HG03097 (cell line): ENCODE measurements around the gene HELZ.
"Not testable (repeated sequence)": the region's sequence is repeated elsewhere in the genome, so short reads cannot be mapped to it uniquely, and the experiment has no call there.

ENCODE experiments used
- ATAC-seq: cut with Tn5 transposase; IDR thresholded peaks from one replicate; pipeline ENCODE4 v1.9.1; 2021; ENCODE audit not compliant: unreplicated experiment, low FRiP score

Gene HELZ

DNA sequence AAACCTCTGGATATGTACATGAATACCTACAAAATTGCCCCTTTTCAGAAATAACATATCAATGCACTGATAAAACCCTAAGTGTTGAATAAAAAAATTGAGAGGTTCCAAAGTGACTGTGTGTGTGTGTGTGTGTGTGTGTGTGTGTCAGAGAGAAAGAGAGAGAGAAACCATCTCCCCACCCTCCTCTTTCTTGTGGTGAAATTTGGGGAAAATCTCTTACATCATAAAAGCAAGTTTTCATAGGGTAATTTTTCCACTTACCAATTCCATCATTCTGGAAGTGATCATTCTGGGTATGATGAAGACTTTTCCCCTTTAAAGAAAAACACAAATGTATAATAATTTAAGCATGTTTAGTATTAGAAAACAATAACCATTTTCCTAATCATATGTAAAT lies 121.3 kb downstream of the HELZ start:
- no peak for ATAC-seq

DNA sequence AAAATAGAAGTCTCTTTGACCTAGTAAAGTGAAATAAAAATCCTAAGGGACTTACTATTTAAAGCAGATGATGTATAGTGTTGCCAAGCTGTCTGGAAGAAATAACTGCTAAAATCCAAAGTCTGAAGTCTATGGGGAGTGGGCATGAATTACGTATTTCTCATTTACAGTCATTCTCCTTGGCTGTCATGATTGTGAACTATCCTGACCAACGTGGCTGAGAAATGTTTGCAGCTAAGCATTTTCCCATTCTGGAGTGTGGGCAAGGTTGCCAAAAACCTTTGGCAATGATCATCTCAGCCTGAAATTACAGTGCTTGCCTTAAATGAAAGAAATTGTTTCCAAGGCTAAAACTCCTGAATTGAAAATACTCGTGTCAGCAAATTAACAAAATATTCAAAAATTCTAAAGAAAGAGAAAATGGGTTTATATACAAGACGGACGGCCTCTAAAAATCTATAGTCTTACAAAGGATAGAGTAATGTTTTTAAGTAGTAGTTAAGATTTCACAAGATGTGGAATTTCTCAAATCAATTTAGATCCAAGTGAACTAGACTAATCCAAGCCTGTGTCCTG lies 123.6 kb downstream of the HELZ start:
- no peak for ATAC-seq

DNA sequence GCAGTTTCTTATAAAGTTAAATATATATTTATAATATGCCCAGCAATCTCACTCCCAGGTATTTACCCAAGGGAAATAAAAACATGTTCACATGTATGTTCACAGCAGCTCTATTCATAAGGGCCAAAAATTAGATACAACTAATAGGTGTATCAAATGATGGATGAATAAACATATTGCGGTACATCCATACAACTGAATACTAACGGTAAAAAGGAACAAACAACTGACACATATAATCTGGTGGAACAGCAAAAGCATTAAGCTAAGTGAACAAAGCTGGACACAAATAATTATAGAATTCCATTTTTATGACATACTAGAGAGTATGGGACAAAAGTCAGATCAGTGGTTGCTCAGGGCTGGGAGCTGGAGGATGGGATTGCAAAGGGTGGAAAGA lies 125.9 kb downstream of the HELZ start:
- ATAC-seq, result no peak

DNA sequence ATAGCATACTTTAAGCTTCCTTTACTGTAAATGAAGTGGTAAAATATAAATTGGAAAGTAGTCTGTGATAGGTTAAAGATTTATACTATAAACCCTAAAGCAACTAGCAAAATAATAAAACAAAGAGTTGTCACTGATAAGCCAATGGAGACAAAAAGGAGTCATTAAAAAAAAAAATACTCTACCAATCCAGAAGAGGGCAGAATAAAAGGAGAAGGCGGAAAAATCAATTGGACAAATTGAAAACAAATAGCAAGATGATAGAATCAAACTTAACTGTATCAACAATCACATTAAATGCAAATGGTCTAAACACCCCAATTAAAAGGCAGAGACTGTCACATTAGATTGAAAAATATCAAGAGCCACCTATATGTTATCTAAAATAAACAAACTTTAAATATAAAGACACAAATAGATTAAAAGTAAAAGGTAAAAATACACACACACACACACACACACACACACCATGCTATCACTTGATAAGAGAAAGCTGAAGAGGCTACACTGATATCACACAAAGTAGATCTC lies 128.9 kb downstream of the HELZ start:
- ATAC-seq, result no peak

DNA sequence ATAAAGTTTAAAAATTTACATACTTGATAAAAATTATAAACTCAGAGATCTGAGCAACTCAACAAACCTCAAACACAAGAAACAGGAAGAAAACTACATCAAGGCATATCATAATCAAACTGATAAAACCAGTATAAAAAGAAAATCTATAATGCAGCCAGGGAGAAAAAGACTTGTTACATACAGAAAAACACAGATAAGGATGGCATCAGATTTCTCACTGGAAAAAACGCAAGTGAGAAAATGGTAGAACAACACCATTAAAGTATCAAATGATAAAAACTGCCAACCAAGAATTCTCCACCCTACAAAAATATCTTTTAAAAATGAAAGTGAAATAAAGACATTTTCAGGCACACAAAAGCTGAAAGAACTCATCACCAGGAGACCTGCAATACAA lies 129.6 kb downstream of the HELZ start:
- no peak for ATAC-seq

DNA sequence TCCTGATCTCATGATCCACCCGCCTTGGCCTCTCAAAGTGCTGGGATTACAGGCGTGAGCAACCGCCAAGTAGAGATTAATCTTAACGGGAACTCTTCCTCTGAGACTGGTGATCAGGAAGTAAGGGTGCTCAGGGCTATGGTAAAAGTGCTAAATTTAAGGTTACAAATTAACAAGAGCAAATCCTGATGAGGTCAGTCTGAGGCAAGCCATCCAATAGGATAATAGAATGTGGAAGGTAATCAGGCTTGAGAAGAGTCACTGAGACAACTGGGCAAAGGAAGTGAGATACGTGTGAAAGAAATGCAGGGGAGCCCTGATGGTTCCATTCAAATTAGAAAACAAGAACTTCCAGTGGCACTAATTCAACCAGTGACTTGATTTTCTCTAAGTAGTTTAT lies 131.5 kb downstream of the HELZ start:
- no peak for ATAC-seq

DNA sequence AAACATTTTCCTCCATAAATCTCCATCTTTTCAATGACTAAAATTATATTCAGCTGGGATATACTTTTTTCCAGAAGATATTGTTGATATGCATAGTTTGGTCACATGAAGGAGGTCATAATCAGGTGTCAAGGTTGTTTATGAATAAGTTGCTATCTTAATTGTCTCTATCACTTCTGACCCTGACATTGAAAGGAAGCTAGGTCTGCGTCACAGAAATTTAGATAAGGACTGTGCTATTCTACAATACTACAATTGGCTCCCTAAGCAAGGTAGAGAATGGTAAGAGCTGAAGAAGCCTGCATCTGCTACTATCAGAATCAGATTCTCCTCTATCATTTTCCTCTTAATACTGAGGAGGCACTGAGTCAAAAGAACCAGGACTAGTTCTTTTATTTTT lies 133.2 kb downstream of the HELZ start:
- no peak for ATAC-seq

DNA sequence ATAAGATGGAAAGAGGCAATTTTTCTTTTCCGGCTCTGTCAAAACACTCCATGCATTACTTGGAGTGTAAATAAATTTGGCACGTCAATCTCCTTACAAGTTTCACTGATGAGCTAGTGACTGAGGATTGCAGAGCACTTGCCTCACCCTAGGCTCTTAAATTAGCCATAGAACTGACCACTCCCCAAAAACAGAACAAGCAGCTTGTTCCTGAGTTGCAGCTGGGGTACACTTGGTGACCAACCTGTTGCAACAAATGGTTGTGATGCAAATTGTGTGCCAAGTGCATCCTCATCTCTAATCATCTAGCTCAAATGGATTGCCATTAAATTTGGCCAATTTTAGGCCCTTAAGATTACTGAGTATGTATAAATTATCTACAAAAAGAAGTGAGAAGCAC lies 133.7 kb downstream of the HELZ start:
- ATAC-seq, result no peak

DNA sequence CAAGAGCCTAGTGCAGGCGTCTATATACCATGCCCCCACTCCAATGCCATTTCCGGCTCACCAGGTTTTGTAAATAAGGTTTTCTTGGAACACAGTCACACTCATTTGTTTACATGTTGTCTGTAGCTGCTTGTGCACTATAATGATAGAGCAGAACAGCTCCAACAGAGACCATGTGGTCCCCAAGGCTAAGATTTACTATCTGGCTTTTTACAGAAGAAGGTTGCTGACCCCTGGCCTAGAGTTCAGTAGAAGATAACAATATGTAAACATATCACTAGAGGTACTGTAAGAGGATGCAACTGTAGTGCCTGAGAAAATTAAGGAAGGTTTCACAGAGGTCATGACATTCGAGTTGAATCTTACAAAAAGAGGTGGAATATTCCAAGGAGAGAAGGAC lies 134.4 kb downstream of the HELZ start:
- no peak for ATAC-seq

DNA sequence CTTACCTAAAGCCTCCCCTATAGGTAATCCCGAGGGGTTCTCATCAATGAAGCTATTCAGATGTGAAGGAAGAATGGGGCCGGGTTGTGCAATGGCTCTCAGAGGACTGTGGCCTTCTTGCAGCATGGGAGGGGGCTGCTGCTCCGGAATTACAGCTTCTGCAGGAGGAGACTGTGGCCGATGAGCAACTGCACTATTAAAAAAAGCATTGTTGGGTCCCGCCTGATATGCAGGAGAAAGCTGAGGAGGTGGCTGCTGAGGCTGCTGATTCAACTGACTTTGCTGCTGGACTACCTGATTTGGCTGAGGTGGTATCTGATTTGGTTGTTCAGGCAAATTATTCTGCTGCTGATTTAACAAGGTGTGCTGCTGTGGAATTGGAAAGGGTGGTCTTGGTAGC lies 135.9 kb downstream of the HELZ start:
- no peak for ATAC-seq

DNA sequence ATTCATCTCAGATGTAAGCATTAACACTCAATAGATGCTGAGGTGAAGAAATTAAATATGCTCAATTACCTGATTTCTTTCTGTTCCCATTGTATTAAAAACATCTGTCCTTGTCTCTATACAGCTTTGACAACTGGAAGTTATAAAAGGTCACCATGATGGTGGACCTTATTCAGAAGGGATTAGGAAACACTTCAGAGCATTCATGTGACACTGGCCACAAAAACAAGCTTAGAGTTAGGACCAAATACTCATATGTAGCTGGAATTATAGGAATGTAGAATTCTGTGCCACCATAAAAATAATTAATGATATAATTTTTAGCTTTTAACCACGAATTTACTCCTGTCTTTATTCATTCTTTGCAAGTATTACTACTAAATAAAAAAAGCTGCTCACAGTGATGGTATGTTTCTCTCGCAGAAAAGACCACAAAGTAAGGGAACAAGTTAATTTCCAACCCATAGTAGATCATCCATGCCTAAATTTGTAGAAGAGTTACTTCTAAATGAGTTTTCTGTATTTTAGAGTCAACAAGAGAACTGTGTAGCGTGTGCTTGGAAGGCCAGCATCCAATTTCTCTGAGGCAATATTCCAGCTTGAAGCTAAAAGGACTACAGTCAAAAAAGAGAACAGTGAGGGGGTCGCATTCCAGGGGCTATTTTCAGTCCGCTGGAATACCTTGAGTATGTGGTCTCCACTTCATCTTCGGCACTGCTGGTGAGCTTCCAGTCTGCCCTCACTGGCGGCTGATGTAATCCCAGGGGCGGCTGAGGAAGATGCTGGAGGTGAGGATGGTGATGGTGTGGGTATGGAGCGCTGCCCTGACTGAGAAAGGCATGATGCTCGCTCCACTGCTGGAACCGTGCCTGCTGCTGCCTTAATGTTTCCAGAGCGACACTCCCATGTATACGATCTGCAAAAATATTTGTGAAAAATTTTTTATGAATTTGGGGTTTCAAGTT lies 136.9 kb downstream of the HELZ start:
- no peak for ATAC-seq

DNA sequence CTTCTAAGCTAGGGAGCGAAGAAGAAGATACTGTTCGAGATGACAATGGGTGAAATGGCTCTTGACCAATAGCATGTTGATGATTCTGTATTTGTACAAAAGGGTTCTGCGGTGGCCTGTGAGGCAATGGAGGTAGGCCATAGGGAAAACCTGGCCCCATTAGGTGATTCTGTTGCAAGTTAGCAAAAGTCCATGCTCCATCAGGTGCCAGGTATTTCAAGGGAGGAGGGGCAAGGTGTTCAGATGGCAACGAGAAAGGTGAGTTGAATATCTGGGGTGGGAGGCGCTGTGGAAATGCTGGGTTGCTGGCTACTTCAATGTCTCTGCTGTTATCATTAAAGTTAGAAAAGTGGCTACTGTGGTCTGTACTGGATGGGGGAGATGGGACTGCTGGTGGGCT lies 137.8 kb downstream of the HELZ start:
- ATAC-seq, result no peak

DNA sequence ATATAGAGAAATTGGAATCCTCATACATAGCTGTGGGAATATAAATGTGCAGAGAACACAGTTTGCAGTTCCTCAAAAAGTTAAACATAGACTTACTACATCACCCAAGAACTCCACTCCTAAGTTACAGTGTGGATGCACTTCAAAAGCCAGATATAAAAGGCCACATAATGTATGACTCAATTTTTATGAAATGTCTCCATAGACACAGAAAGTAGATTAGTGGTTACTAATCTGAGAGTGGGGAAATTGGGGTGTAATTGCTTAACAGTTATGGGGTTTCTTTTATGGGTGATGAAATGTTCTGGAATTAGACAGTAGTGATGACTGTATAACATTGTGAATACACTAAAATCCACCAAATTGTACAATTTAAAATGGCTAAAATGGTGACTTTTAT lies 139.8 kb downstream of the HELZ start:
- ATAC-seq, result no peak

DNA sequence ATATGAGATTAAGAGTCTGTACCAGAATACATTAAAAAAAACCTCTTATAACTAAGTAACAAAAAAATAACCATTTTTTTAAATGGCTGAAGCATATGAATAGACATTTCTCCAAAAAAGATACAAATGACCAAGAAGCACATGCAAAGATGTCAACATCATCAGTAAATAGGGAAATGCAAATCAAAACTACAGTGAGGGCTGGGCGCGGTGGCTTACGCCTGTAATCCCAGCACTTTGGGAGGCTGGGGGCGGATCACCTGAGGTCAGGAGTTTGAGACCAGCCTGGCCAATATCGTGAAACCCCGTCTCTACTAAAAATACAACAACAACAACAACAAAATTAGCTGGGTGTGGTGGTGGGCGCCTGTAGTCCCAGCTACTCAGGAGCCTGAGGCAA lies 140.4 kb downstream of the HELZ start:
- ATAC-seq, result not testable (repeated sequence)

DNA sequence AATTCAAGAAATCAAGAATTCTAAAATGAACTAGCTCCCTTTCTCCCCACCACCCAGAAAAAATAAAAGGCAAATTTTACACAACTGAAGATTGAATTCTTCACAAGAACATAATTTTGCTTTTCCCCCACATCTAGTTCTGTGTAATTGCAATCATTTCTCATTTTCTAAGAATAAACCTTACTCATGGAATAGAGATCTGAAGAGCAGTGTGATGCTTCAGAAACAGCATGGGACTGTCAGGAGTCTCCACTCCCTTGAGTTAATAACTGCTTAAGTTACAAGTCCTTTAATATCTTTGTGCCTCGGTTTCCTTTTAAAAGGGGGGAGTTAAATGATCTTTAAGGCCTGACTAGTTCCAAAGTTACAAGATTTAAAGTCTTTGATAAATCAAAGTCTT lies 147.0 kb downstream of the HELZ start:
- no peak for ATAC-seq

DNA sequence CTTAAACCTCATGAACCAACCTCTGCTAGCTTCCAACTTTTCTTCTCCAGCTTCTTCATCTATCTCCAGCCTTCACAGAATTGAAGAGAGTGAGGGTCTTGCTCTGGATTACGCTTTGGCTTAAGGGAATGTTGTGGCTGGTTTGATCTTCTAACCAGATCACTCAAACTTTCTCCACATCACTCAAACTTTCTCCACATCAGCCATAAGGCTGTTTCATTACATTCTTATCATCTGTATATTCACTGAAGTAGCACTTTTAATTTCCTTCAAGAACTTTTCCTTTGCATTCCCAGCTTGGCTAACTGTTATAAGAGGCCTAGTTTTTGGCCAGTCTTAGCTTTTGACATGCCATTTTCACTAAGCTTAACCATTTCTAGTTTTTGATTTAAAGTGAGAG lies 148.4 kb downstream of the HELZ start:
- ATAC-seq, result no peak

DNA sequence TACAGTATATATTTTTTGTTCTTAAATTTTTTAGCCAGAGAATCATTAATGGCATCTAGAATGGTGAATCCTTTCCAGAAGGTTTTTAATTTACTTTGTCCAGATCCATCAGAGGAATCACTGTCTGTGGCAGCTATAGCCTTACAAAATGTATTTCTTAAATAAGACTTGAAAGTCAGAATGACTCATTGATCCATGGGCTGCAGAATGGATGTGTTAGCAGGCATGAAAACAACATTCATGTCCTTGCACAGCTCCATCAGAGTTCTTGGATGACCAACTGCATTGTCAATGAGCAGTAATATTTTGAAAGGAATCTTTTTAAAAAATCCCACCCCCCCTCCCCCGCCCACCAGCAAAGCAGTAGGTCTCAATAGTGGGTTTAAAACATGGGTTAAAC lies 149.2 kb downstream of the HELZ start:
- ATAC-seq, result no peak

DNA sequence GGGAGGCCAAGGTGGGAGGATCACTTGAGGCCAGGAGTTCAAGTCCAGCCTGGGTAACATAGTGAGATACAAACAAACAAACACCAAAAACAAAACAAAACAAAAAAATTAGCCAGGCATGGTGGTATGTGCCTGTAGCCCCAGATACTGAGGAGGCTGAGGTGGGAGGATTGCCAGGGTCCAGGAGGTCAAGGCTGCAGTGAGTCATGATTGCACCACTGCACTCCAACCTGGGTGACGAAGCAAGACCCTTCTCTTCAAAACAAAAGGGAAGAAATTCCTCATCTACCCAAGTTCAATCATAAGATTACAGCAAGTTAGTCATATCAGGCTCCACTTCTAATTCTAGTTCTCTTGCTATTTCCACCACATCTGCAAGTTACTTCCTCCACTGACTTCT lies 149.7 kb downstream of the HELZ start:
- not testable (repeated sequence) for ATAC-seq

DNA sequence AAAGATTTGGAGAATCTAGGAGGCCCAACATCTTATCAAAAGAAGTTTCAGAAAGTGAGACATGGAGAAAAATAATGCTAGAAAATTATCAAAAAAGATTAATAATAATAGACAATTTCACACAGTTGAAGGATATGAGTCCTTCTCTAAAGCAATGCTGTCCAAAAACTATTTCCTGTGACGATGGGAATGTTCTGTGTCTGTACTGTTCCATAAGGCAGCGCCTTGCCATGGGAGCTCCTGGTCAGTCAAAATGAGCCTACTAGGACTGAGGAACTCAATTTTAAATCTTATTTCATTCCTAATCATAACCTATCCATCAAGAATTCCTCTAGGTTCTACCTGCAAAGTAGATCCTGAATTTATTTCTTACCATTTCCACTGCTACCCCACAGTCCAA lies 151.6 kb downstream of the HELZ start:
- no peak for ATAC-seq

DNA sequence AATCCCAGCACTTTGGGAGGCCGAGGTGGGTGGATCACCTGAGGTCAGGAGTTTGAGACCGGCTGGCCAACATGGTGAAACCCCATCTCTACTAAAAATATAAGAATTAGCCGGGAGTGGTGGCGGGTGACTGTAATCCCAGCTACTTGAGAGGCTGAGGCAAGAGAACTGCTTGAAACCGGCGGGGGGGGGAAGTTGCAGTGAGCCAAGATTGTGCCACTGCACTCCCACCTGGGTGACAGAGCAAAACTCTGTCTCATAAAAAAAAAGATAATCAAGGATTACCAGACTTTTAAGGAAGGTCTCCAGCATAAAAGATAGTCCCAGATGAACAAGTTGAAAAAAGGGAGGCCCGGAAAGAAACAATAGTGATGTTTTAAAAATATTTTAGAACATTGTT lies 152.3 kb downstream of the HELZ start:
- not testable (repeated sequence) for ATAC-seq

DNA sequence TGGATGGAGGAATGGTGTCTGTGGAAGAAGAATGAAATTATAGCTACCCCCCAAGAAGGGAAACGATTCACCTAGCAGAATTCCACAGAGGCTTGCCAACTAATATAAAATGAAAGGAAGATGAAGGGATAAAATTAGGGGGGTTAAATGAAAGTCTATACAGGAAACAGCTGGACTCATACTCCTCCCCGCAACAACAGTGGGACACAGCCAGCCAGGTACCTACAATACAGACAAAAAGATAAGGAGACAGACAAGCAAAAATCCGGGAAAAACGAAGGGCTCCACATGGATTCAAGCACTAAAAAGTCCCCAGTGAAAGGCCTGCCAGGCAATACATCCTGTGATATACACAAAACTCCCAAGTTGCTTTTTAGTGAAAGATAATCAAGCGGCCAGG lies 152.7 kb downstream of the HELZ start:
- ATAC-seq, result no peak

DNA sequence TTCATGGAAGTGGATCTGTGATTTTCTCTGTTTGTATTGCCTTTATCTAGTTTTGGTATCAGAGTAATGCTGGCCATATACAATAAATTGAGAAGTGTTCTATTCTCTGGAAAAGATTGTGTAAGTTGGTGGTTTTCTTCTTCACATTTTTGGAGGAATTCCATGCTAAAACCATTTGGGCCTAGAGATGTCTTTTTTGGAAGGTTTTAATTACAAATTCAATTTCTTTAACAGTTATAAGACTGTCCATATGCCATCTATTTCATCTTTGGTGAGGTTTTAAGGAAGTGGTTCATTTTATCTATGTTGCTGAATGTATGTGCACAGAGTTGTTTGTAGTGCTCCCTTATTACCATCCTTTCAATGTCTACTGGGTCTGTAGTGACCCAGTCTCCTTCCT lies 154.7 kb downstream of the HELZ start:
- no peak for ATAC-seq
